ENCODE measurements around the gene XXYLT1.
"Not testable (repeated sequence)": the region's sequence is repeated elsewhere in the genome, so short reads cannot be mapped to it uniquely, and the experiment has no call there.

The XXYLT1 gene

GRCh38 chr3:195249858-195250464 lies 21.0 kb downstream of the XXYLT1 start:
- DNase-seq, result no peak

- DNase-seq, result no peak
These were observed 21.7 kb downstream of the XXYLT1 start for GRCh38 chr3:195249057-195249770.

- no peak for DNase-seq
These were observed 22.7 kb downstream of the XXYLT1 start for GRCh38 chr3:195248281-195248680.

- DNase-seq, result no peak
These were observed 23.1 kb downstream of the XXYLT1 start for GRCh38 chr3:195247863-195248189.

GRCh38 chr3:195247086-195247862 lies 23.7 kb downstream of the XXYLT1 start:
- no peak for DNase-seq

GRCh38 chr3:195246581-195246995 lies 24.4 kb downstream of the XXYLT1 start:
- no peak for DNase-seq

GRCh38 chr3:195245531-195245951 lies 25.4 kb downstream of the XXYLT1 start:
- DNase-seq, result no peak

- DNase-seq, result no peak
These were observed 29.2 kb downstream of the XXYLT1 start for GRCh38 chr3:195241592-195242355.

- DNase-seq, result no peak
These were observed 30.0 kb downstream of the XXYLT1 start for GRCh38 chr3:195240939-195241338.

GRCh38 chr3:195240171-195240701 lies 30.7 kb downstream of the XXYLT1 start:
- no peak for DNase-seq

GRCh38 chr3:195239121-195239520 lies 31.8 kb downstream of the XXYLT1 start:
- no peak for DNase-seq

- no peak for DNase-seq
These were observed 32.3 kb downstream of the XXYLT1 start for GRCh38 chr3:195238586-195239118.

- no peak for DNase-seq
These were observed 32.8 kb downstream of the XXYLT1 start for GRCh38 chr3:195238081-195238571.

GRCh38 chr3:195236801-195237570 lies 34.0 kb downstream of the XXYLT1 start:
- no peak for DNase-seq

GRCh38 chr3:195236076-195236798 lies 34.7 kb downstream of the XXYLT1 start:
- DNase-seq, result no peak

GRCh38 chr3:195230244-195230643 lies 40.7 kb downstream of the XXYLT1 start:
- DNase-seq, result no peak

GRCh38 chr3:195228886-195229285 lies 42.1 kb downstream of the XXYLT1 start:
- not testable (repeated sequence) for DNase-seq

- DNase-seq, result no peak
These were observed 43.1 kb downstream of the XXYLT1 start for GRCh38 chr3:195227871-195228270.

GRCh38 chr3:195226900-195227447 lies 44.0 kb downstream of the XXYLT1 start:
- DNase-seq, result no peak

- no peak for DNase-seq
These were observed 44.5 kb downstream of the XXYLT1 start for GRCh38 chr3:195226445-195226844.

All from activated CD4-positive, CD25-positive, alpha-beta regulatory T cell (primary cell).